DMS79 treated with DMSO at 0.1 percent for 48 hours (cell line): ENCODE results near the gene MCC.

Experiments
- DNase-seq: peaks from one replicate; lab custom pipeline; 2025; lab: John Stamatoyannopoulos, UW

The MCC gene

DNA sequence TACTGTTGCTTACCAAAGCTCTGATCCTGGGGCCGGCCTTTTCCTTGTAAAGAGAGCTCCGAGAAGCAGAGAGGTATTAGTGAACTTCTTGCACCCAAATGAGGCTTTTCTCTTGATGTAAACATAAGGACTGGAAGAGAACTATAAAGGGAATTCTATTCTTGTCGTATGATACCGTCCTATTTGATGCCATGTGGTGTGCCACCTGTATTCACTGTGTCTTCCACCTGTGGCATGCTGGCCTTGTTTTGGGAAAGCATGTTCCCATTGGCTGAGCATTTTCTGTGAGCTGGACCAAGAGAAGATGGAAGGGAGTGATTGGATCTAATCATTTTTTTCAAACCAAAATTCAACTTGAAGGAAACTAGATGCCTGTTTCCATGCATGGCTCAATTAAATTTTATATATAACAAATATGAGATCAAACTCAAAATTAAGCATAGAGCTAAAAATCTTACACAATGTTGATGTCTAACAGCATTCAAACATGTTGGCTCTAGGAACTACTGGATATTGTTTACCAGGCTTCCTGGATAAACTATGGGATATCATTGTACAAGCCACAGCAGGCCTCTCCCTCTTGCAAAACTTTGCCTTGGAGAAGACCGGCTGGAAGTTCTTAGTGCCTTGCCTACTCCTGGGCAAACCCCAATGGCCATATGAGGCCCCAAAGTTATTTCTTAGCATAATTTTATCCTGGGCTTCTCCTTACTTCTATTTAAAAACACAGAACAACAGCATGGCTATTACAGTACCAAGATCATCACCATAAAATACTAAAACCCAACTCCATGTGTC, 168.8 kb downstream of the MCC start:
- no peak for DNase-seq

DNA sequence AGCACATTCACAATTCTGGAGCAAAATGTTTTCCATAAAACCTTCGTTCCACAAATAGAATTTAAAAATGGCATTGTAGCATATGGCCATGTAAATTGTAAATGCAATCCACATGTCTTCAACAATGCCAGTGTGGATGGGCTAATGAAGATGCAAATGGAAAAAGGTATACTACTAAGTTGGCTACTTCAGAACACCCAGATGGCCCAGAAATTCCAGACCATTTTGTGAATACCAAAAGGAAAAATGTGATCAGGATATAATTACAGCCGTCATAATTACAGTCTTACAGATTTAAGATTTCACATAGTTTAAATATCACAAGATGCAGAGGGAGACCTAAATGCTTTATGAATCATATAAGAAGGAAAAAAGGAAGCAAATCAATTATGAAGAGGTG, 170.6 kb downstream of the MCC start:
- DNase-seq: no peak

DNA sequence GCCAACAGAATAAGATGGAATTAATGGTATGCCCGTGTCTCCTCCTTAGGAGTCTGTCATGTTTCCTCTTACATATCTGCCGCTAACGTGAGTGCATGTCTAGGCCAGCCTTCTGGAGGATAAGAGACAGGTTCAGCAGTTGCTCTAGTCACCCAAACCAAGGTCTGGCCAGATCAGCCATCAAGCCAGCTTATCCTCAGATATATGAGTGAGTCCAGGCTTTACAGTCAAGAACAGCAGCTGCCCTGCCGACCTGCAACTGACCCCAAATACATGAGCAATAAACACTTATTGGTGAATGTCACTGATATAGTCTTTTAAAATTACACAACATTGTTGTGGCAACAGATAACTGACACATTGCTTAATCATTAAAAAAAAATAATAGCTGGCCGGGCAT, 177.0 kb downstream of the MCC start:
- no peak for DNase-seq

DNA sequence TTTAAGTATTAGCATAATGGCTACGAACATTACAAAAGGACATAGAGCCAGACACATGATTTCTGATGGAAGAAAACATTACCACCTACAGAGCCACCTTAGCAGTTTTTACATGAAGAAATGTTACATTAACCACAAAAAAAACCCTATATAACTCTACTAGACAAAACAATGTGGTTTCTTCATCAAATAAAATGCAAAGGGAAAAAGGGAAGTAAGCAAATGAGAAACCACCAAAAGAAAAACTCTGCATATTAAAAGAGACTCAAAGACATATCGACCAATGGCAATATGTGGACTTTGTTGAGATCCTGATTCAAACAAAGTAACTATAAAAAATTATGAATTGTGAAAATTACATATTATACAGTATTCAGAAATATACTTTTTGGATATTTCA, 186.1 kb downstream of the MCC start:
- no peak for DNase-seq

DNA sequence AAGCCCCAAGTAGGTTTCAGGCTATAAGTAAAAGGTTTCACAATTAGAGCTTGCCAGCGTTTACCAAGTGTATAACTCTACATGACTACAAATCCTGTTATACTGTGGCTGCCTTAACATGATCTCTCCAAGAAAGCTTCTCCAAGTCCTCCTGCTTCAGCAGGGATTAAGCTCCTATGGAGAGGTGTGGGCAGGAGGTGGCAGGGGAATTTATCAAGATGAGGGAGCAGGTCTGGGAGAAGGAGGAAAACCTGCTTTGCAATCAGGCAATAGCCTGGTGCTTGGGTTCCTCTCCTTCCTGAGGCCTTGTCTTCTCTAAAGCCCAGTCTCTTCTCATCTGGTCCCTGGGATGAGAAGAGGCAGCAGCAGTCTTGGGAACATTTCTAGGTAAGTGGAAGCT, 188.7 kb downstream of the MCC start:
- no peak for DNase-seq

DNA sequence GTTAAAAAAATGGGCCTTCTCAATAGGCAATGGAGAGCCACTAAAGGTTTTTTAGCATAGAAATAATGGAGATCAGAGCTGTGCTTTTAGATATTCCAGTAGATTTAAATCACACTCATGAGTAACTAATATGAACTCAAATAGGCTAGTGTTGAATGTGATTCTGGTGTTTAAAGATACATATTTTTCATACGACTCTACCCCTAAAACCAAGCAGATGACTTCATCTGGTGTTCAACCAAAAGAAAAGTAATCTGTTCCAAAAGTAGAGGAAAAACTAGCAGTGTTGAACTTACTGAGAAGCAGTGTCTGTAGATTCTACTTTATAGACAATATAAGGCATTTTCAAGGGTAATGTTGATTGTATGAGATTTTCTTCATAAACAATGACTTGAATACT, 191.6 kb downstream of the MCC start:
- DNase-seq: no peak

DNA sequence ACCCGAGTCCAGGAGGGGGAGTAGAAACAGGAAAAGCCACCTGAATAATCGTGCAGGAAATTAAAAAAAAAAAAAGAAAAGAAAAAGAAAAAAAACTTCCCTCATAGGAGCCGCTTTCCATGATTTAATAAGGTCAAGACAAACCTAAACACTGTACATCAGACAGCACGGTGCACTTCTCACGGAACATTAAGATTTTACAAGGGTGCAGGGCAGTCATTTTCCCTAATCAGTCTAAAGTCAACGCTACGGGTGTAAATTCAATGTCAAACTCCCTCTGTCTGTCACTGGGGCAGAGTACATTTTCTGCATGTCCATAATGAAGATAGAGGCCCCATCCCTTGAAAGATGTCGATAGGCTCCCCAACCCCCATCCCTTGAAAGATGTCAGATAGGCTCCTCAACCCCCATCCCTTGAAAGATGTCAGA, 193.1 kb downstream of the MCC start:
- peak; percentile 45 for DNase-seq

DNA sequence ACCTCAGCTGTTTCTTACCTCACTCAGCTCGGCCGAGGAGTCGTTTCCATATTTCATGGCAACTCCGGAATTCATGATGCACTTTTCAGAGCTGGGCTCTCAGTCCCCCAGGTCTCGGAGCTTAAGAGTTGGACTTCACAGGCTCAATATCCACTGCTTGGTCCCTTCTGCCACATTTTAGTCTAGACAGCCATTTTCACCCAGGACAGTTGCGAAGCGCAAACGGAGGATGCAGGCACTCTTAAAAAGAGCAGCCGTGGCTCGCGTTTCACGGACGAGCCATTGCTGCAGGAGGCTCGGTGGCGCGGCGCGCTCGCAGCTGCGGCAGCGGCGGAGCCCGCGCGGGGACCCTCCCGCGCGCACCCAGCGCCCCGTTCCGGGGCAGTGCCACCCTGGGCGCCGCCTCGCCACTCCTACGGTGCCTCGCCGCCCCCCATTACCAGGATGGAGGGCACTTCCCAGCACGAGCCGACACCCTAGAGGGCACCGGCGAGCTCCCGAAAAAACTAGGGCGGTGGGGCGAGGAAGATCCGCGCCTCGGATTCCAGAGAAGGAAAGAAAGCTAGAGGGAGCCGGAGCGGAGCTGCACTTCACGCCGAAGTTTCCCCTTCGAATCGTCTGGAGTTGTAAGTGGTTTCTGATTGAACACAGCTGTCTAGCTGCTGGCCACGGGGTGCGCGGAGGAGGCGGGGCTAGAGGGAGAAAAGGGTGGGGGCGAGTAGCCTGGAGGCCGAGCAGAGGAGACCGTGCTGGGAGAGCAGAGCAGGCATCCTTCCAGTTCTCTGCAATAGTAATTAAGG, 193.7 kb downstream of the MCC start:
- DNase-seq: peak; percentile 45

DNA sequence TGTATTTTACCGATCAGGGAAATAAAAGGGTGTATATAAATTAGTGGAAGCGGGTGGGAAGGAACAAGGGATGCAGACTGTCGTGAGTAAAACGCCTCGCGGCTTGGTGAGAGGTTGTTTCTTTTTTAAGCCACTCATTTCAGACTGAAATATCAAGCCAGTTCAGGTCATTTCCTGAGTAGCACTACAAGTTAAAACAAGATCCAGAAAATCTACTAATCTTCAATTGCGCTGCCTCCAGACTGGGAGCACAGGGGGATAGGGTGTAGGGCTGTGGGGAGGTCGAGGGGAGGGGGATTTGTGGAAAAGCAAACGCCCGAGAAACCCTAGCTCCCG, 194.3 kb downstream of the MCC start:
- peak; percentile 21 for DNase-seq

DNA sequence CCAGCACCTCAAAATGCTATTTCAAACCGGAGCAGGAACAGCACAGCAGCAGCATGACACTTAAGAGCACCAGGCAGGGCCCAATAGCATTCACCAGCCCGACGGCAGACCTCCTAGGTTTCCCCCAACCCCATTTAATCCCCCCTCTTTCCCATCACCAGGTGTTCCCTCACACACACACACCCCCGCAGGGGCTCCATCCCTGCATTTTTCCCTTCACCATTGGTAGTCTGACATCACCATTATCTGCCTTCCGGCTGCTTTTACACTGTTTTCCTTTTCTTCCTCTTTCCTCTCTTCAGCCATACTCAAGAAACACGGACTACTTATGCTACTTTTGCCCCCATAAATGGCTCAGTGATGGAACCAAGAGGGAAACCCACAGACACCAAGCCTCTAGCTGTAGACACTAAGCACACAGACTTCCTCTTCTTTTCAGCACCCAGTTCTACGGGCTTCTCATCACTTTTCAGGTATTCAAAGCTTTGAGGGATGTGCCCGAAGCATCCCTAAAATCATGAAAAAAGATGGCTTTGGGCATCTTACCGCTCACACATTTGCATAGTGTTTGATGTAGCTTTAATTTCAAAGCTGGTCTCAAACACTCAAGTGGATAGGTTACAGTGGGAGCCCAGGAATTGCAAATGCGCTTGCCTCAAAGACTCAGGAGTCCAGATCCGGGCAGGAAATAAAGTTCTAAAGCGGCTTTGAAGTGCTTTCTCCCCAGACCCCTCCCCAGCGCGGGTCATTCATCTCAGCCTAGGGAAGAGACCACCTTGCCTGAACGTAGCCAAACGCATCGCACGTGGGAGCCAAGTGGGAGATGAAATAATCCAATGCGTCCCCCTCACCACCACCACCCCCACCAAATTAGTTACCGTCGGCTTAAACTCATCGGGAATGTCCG, 194.9 kb downstream of the MCC start:
- no peak for DNase-seq

DNA sequence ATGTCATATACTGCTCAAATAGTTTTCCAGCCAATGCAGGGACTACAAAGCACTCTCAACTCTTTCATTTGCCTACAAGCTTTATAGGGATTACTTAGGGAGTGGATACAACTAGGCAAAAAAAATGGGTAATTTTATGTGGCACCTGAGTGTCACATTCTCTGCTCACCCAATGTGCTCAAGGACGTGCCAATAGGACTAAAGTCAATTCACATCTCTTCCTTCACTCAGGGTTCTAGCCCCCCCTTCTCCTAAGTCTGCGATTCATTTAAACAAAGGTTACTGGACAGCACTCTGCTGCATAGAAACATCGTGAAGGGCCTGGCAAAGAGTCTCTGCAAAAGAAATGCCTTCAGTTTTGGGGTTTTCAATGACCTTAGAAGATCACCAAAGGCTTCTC, 195.8 kb downstream of the MCC start:
- DNase-seq: no peak

DNA sequence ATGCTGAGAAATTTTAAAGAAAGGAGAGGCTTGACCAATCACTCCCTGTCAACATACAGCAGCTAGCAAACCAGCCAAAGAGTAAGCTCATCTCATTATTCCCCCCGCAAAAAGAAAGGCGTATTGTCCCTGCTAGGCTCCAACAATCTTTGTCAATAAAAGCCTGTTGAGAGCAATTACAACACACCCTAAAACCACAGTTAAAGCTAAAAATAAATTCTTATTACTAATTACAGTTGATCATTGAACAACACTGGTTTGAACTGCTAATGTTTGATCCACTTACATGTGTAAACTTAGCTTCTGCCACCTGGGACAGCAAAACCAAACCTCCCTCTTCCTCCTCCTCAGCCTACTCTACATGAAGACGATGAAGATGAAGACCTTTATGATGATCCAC, 204.7 kb downstream of the MCC start:
- DNase-seq: no peak

DNA sequence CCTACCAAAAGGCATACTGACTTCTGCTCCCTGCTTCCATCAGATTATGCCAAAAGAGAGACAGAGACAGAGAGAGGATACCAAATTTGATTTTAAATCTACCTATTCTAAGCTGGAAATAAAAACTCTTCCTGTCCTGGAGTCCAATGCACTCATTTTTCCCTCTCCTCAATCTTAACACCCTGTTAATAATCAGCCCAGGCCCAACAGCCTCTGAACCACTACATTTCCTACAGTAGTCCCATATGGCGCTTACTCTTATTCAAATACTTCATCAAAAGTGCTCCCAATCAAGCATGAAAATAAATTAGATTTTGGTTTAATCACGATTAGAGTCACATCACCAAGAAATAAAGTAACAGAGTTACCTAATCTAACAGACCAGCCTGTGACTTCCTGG, 205.8 kb downstream of the MCC start:
- no peak for DNase-seq

DNA sequence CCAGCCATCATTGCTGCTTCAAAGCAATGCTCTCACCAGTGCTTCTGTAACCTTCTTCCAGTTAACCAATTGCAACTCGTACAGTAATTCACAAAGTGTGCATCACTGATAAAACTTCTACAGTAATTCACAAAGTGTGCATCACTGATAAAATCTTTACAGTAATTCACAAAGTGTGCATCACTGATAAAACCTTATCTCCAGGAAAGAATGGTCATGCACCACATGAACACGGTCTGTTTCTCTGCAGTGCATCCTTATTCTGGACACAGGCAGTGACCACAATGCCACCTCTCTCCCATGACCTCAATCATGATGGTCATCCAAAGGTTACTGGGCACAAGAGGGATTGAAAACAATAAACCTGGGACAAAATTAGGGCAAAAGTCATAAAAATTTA, 207.1 kb downstream of the MCC start:
- DNase-seq: no peak

DNA sequence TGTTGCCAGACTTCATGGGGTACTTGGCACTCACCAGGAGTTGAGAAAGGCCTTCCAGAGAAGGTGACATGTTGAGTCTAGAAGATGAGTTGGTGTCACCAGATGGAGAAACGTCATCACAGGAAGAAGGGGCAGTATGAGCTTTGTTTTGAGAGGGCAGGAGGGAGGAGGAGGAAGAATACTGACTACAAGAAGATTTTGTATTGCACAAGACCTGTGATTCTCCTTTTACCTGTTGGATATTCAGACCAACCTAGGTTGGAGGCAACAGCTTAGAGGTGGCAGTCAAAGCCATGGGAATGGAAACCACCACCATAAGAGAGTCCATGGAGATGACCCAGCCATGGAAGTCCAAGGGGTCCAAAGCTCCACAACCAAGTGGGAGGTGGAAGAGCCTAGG, 207.7 kb downstream of the MCC start:
- DNase-seq: no peak

DNA sequence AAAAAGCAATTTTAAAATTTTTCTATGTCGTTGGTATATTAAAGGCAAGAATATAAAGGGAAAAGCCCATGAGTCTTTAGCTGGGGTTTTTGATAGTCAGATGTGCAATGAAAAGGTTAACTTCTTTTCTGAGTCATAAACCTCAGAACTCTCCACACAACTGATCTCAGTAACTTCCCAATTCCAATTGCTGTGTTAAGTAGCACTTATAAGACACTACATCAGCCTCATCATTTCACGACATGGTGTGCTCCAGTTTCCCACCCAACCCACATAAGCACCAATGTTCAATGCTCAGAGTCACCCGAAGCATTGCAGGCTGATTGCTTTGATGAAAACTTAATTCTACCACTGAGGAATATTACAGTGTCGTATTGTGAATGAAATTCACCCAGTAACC, 209.3 kb downstream of the MCC start:
- no peak for DNase-seq

DNA sequence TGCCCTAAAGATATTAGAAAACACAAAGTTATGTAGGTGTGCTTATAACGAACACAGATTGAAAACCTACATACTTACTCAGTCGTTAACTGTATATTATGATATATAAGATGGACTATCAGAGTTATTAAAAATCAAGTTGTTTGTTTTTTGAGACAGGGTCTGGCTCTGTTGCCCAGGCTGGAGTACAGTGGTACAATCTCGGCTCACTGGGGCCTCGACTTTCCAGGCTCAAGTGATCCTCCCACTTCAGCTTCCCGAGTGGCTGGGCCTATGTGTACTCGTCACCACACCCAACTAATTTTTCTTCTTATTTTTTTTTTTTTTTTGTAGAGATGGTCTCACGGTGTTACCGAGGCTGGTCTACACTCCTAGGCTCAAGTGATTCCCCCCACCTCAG, 211.8 kb downstream of the MCC start:
- no peak for DNase-seq

DNA sequence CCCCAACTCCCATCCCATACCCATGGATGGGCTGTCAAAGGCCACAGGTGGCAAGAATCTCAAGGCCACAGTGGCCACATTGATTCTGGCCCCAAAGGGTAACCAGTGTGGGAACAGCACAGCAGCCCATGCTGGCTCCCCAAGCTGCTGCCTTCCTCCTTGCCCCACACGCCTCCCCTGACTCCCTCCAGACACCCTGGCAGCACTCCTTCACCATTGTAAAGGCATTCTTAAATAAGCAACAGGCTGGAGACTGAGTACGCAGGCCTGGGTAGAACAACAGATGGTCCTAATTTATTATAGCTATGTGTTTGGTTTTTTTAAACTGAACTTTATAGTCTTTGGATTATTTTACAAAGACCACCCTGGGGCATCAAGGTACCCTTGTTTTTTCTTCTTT, 212.3 kb downstream of the MCC start:
- no peak for DNase-seq

DNA sequence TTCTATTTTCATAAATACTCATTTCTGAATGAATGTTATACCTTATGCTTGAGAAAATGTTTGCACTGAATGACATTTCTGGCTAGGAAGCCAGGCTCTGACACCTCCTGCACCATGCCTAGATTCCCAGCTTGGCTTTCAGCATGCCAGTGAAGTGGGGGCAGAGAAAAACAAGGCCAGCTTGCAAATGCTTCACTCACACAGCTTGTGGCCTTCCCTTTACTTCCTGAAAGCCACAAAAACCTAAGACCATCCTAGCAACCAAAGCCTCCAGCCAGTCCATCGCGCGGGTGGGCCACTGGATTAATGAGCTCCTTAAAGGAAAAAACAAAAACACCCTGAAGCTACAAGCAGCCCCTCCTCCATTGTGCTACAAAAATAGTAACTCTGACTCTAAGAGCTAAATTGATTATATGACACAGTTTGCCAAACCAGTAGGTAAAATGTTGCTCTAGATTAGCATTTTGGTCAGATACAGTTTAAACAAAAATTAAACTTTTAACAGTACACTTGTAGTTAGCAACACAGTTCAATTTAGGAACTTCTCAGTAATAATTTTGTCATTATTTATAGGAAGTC, 213.3 kb downstream of the MCC start:
- DNase-seq: no peak

DNA sequence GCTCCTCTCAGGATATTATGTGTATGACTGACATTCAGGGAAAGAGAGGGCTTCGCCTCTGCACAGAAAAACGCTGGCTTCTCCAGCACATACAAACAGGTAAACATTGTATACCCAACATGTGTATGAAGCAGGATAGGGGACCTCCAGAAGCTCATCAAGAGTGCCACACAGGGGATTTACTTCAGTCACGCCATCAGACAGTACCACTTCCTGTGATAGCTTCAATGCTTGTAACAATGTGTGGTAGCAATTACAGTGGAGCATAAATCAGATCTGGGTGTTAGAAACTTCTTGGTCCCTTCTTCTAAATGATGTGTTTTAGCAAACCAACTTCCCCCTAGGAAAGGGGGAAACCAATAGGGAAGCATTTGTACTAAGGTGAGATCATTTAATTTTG, 214.3 kb downstream of the MCC start:
- DNase-seq: no peak

DNA sequence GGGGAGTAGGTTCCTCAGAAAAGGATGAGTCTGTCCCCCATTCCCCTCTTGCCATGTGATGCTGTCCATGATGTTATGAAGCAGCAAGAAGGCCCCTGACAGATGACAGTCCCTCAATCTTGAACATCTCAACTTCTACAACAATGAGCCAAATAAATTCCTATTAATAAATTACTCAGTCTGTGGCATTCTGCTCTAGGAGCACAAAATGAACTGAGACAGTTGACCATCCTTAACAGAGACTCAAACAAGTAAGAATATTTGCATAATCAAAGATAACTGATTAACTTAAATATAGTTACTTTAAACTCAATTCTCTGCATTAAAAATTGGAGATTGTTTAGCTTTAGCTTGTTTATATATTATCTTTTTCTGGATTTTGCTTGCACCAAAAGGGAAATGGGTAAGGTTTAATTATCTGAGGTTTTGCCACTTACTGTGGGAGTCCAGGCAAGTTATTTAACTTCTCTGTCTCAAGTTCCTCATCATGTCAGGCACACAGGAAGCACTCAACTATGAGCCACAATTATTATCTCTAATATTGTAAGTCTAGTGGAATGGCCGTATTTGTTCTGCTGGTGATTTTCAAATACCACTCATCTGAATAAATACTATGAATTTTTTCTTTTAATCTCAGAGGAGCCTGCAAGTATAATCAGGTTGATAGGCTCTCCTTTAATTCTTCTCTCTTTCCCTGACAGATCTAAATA, 216.4 kb downstream of the MCC start:
- DNase-seq: no peak

DNA sequence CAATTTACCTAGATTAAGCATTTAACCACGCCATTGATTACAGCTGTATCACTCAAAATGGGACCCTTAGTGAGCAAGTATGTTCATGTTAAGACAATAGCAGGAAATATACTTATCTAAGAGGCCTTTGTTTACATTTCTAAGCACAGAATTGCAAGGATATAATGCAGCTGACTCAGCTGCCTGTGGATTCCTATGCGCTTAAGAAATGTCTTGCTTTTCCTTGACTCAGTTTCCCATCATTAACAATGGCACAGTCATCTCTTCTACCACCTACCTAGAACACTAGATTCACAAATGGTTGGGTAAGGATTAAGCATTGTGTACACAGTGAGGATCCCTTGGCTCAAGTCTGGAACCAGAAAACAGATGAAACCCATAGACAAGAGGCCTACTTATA, 217.2 kb downstream of the MCC start:
- DNase-seq: no peak
